Mammary epithelial cell (primary cell): Measurements from ENCODE around the gene NTN1.

Experiments
- EZH2 ChIP-seq: IDR thresholded peaks from 2 replicates; pipeline ENCODE4 v1.6.1; 2012; ENCODE audit warnings: low read length, inconsistent platforms, borderline replicate concordance
- TF ChIP-seq, protein P1 (sequence below), 2 donors: IDR thresholded peaks in 1 of 2; conservative IDR thresholded peaks in 1 of 2; 2 replicates each; pipeline ENCODE4 v1.5.1; 2011 to 2012; ENCODE audit warnings: inconsistent platforms in 2 of 2, low read length in 2 of 2, mild to moderate bottlenecking in 2 of 2, control low read depth in 1 of 2, low read depth in 1 of 2; ENCODE audit not compliant: insufficient read depth in 1 of 2; ENCODE audit errors: extremely low read depth in 1 of 2

- TF ChIP-seq, protein P1, sequence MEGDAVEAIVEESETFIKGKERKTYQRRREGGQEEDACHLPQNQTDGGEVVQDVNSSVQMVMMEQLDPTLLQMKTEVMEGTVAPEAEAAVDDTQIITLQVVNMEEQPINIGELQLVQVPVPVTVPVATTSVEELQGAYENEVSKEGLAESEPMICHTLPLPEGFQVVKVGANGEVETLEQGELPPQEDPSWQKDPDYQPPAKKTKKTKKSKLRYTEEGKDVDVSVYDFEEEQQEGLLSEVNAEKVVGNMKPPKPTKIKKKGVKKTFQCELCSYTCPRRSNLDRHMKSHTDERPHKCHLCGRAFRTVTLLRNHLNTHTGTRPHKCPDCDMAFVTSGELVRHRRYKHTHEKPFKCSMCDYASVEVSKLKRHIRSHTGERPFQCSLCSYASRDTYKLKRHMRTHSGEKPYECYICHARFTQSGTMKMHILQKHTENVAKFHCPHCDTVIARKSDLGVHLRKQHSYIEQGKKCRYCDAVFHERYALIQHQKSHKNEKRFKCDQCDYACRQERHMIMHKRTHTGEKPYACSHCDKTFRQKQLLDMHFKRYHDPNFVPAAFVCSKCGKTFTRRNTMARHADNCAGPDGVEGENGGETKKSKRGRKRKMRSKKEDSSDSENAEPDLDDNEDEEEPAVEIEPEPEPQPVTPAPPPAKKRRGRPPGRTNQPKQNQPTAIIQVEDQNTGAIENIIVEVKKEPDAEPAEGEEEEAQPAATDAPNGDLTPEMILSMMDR (conservative IDR thresholded peaks at IDR 0.05 in 1 of 2, IDR thresholded peaks at IDR 0.05 in 1 of 2; ENCODE audit: extremely low read depth in 1 of 2, insufficient read depth in 1 of 2, low read depth in 1 of 2, low read length in 2 of 2) = no peak
- no peak for TF ChIP-seq EZH2
Observed at GRCh38 chr17:9269350-9270035, 248.2 kb downstream of the NTN1 start.
